Peyer's patch (tissue), 4 donors: Measurements from ENCODE around the gene MRPL49.

ENCODE experiments used
- POLR2A ChIP-seq, 2 donors: fragments of 450-650 bp; IDR thresholded peaks; one replicate each; pipeline ENCODE4 v1.5.1; 2017; ENCODE audit warnings: antibody characterized with exemption in 2 of 2, mild to moderate bottlenecking in 2 of 2, moderate library complexity in 2 of 2
- TF ChIP-seq, protein P1 (sequence below), 6 experiments: fragments of 450-650 bp in 4 of 6; fragments of 200-600 bp in 2 of 6; sonication (generic) in 1 of 6; IDR thresholded peaks; one replicate each; pipeline ENCODE4 v1.5.1; 2017 to 2019; ENCODE audit warnings: antibody characterized with exemption in 6 of 6, mild to moderate bottlenecking in 3 of 6, moderate library complexity in 1 of 6

DNA sequence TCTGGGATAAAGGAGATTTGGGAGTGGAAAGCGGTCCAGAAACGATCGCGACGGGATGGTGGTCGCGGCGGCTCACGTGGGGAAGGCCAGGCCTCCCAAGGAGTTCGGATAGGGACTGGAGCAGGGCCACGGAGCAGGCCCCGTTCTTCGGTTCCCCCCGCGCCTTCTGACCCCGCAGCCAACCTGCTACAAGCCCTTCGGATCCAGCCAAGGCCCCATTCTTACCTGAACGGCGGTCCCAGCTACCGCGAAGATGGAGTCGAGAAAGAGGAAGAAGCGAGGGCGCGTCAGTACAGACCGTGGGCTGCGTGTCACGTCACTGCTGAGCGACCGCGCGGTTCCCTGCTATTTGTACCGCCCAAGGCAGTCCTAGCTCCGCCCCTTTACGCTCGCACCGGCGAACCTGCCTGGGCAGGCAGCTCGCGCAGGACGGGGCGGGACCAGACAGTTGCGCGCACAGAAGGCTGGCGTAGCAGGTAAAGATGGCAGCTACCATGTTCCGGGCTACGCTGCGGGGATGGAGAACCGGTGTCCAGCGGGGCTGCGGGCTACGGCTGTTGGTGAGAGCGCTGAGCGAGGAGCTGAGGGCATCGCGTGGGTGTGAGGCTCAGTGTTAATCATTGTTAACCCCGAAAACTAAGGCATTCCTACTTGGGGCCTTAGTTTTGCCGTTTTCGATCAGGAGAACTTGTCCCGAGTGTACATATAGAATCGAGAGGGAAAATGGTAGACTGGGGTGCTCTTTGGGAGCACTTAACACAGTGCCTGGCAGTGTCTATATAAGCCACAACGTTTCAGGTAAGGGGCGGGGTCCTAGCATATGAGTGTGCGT is at the start of gene MRPL49, which contains the start of gene FAU:
- TF ChIP-seq, protein P1, sequence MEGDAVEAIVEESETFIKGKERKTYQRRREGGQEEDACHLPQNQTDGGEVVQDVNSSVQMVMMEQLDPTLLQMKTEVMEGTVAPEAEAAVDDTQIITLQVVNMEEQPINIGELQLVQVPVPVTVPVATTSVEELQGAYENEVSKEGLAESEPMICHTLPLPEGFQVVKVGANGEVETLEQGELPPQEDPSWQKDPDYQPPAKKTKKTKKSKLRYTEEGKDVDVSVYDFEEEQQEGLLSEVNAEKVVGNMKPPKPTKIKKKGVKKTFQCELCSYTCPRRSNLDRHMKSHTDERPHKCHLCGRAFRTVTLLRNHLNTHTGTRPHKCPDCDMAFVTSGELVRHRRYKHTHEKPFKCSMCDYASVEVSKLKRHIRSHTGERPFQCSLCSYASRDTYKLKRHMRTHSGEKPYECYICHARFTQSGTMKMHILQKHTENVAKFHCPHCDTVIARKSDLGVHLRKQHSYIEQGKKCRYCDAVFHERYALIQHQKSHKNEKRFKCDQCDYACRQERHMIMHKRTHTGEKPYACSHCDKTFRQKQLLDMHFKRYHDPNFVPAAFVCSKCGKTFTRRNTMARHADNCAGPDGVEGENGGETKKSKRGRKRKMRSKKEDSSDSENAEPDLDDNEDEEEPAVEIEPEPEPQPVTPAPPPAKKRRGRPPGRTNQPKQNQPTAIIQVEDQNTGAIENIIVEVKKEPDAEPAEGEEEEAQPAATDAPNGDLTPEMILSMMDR (IDR thresholded peaks at IDR 0.05): peak in 1 of 6 experiments; percentile 18
- TF ChIP-seq POLR2A (IDR thresholded peaks at IDR 0.05): peak; percentile 94 to 99
